Measurements from ENCODE around the gene APBB2.

The APBB2 gene

GRCh38 chr4:41041551-41041950 is 172.8 kb downstream of the APBB2 start:
- Histone ChIP-seq H3K9ac (ENCODE audit: insufficient read length) (no peak overlapping the region), H3K36me3 (ENCODE audit: insufficient read depth, low read length) (no peaks in the 10 kb centered on the region), H3K27ac (no peak overlapping the region), H3K4me3 (no peak overlapping the region), H3K9me3 (ENCODE audit: low read depth, low read length) (no peaks in the 10 kb centered on the region; the same call in 1 of the 2 replicates)
- no peak for DNase-seq (ENCODE audit: low read depth, low spot score)
- TF ChIP-seq FOXP2 (optimal IDR thresholded peaks at IDR 0.05; ENCODE audit: control extremely low read depth, extremely low read length, insufficient read depth), result no peak
- TF ChIP-seq EZH2 (IDR thresholded peaks at IDR 0.05), result no peak
- no peak for TF ChIP-seq POLR2AphosphoS5 (IDR thresholded peaks at IDR 0.05; ENCODE audit: borderline replicate concordance, low read depth, low read length)

- Histone ChIP-seq H3K27ac (no peak overlapping the region), H3K36me3 (ENCODE audit: insufficient read depth, low read length) (no peaks in the 10 kb centered on the region), H3K4me3 (no peak overlapping the region), H3K9me3 (ENCODE audit: low read depth, low read length) (no peaks in the 10 kb centered on the region; the same call in 1 of the 2 replicates), H3K9ac (ENCODE audit: insufficient read length) (no peak overlapping the region)
- no peak for DNase-seq (ENCODE audit: low read depth, low spot score)
- TF ChIP-seq POLR2AphosphoS5 (IDR thresholded peaks at IDR 0.05; ENCODE audit: borderline replicate concordance, low read depth, low read length), result no peak
- TF ChIP-seq EZH2 (IDR thresholded peaks at IDR 0.05), result no peak
- TF ChIP-seq FOXP2 (optimal IDR thresholded peaks at IDR 0.05; ENCODE audit: control extremely low read depth, extremely low read length, insufficient read depth), result no peak
Observed at GRCh38 chr4:41039317-41039716, 175.0 kb downstream of the APBB2 start.

GRCh38 chr4:41038304-41038703 is 176.0 kb downstream of the APBB2 start:
- TF ChIP-seq EZH2 (IDR thresholded peaks at IDR 0.05), result no peak
- TF ChIP-seq POLR2AphosphoS5 (IDR thresholded peaks at IDR 0.05; ENCODE audit: borderline replicate concordance, low read depth, low read length), result no peak
- no peak for TF ChIP-seq FOXP2 (optimal IDR thresholded peaks at IDR 0.05; ENCODE audit: control extremely low read depth, extremely low read length, insufficient read depth)
- no peak overlapping the region for H3K4me3 ChIP-seq
- no peaks in the 10 kb centered on the region for H3K36me3 ChIP-seq (ENCODE audit: insufficient read depth, low read length)
- H3K9ac ChIP-seq (ENCODE audit: insufficient read length), result no peak overlapping the region
- no peak overlapping the region for H3K27ac ChIP-seq
- H3K9me3 ChIP-seq (ENCODE audit: low read depth, low read length), result no peaks in the 10 kb centered on the region
- no peak for DNase-seq (ENCODE audit: low read depth, low spot score)

GRCh38 chr4:41029098-41029497 is 185.2 kb downstream of the APBB2 start:
- Histone ChIP-seq H3K36me3 (ENCODE audit: insufficient read depth, low read length) (no peaks in the 10 kb centered on the region), H3K9ac (ENCODE audit: insufficient read length) (no peak overlapping the region), H3K9me3 (ENCODE audit: low read depth, low read length) (peaks cover 6% of the 10 kb centered on the region; the same call in 1 of the 2 replicates), H3K4me3 (no peak overlapping the region), H3K27ac (no peak overlapping the region)
- TF ChIP-seq FOXP2 (optimal IDR thresholded peaks at IDR 0.05; ENCODE audit: control extremely low read depth, extremely low read length, insufficient read depth), result no peak
- TF ChIP-seq EZH2 (IDR thresholded peaks at IDR 0.05), result no peak
- TF ChIP-seq POLR2AphosphoS5 (IDR thresholded peaks at IDR 0.05; ENCODE audit: borderline replicate concordance, low read depth, low read length), result no peak
- DNase-seq (ENCODE audit: low read depth, low spot score), result no peak

- Histone ChIP-seq H3K36me3 (ENCODE audit: insufficient read depth, low read length) (no peaks in the 10 kb centered on the region), H3K27ac (no peak overlapping the region), H3K9me3 (ENCODE audit: low read depth, low read length) (peaks cover 11% of the 10 kb centered on the region; the same call in 1 of the 2 replicates), H3K9ac (ENCODE audit: insufficient read length) (no peak overlapping the region), H3K4me3 (no peak overlapping the region)
- TF ChIP-seq POLR2AphosphoS5 (IDR thresholded peaks at IDR 0.05; ENCODE audit: borderline replicate concordance, low read depth, low read length) (no peak), FOXP2 (optimal IDR thresholded peaks at IDR 0.05; ENCODE audit: control extremely low read depth, extremely low read length, insufficient read depth) (no peak), EZH2 (IDR thresholded peaks at IDR 0.05) (no peak)
- no peak for DNase-seq (ENCODE audit: low read depth, low spot score)
Observed at GRCh38 chr4:41028392-41029076, 185.8 kb downstream of the APBB2 start.

- TF ChIP-seq EZH2 (IDR thresholded peaks at IDR 0.05) (no peak), POLR2AphosphoS5 (IDR thresholded peaks at IDR 0.05; ENCODE audit: borderline replicate concordance, low read depth, low read length) (no peak), FOXP2 (optimal IDR thresholded peaks at IDR 0.05; ENCODE audit: control extremely low read depth, extremely low read length, insufficient read depth) (no peak)
- no peak overlapping the region for H3K4me3 ChIP-seq
- no peak for DNase-seq (ENCODE audit: low read depth, low spot score)
- H3K9me3 ChIP-seq (ENCODE audit: low read depth, low read length), result peaks cover 11% of the 10 kb centered on the region; the same call in 1 of the 2 replicates
- no peaks in the 10 kb centered on the region for H3K36me3 ChIP-seq (ENCODE audit: insufficient read depth, low read length)
- H3K27ac ChIP-seq, result no peak overlapping the region
- no peak overlapping the region for H3K9ac ChIP-seq (ENCODE audit: insufficient read length)
Observed at GRCh38 chr4:41026971-41027370, 187.4 kb downstream of the APBB2 start.

- H3K9ac ChIP-seq (ENCODE audit: insufficient read length), result no peak overlapping the region
- H3K4me3 ChIP-seq, result no peak overlapping the region
- DNase-seq (ENCODE audit: low read depth, low spot score), result no peak
- peaks cover 11% of the 10 kb centered on the region; the same call in 1 of the 2 replicates for H3K9me3 ChIP-seq (ENCODE audit: low read depth, low read length)
- TF ChIP-seq FOXP2 (optimal IDR thresholded peaks at IDR 0.05; ENCODE audit: control extremely low read depth, extremely low read length, insufficient read depth) (no peak), POLR2AphosphoS5 (IDR thresholded peaks at IDR 0.05; ENCODE audit: borderline replicate concordance, low read depth, low read length) (no peak), EZH2 (IDR thresholded peaks at IDR 0.05) (no peak)
- H3K27ac ChIP-seq, result no peak overlapping the region
- H3K36me3 ChIP-seq (ENCODE audit: insufficient read depth, low read length), result no peaks in the 10 kb centered on the region
Observed at GRCh38 chr4:41025824-41026223, 188.5 kb downstream of the APBB2 start.

- no peak for DNase-seq (ENCODE audit: low read depth, low spot score)
- H3K9me3 ChIP-seq (ENCODE audit: low read depth, low read length), result peaks cover 11% of the 10 kb centered on the region; the same call in 1 of the 2 replicates
- no peak overlapping the region for H3K9ac ChIP-seq (ENCODE audit: insufficient read length)
- H3K36me3 ChIP-seq (ENCODE audit: insufficient read depth, low read length), result no peaks in the 10 kb centered on the region
- no peak overlapping the region for H3K4me3 ChIP-seq
- TF ChIP-seq POLR2AphosphoS5 (IDR thresholded peaks at IDR 0.05; ENCODE audit: borderline replicate concordance, low read depth, low read length), result no peak
- no peak for TF ChIP-seq FOXP2 (optimal IDR thresholded peaks at IDR 0.05; ENCODE audit: control extremely low read depth, extremely low read length, insufficient read depth)
- no peak for TF ChIP-seq EZH2 (IDR thresholded peaks at IDR 0.05)
- H3K27ac ChIP-seq, result no peak overlapping the region
Observed at GRCh38 chr4:41024556-41025491, 189.5 kb downstream of the APBB2 start.
